GM12873 (cell line): ENCODE results near the gene GRIK3.

Experiments
- TF ChIP-seq, protein P1 (sequence below): IDR thresholded peaks from 2 replicates; pipeline ENCODE4 v1.5.1; 2012; ENCODE audit warnings: low read depth, mild to moderate bottlenecking, moderate library complexity, low read length, control low read depth; ENCODE audit not compliant: insufficient read depth; ENCODE audit errors: missing control alignments

The GRIK3 gene

DNA sequence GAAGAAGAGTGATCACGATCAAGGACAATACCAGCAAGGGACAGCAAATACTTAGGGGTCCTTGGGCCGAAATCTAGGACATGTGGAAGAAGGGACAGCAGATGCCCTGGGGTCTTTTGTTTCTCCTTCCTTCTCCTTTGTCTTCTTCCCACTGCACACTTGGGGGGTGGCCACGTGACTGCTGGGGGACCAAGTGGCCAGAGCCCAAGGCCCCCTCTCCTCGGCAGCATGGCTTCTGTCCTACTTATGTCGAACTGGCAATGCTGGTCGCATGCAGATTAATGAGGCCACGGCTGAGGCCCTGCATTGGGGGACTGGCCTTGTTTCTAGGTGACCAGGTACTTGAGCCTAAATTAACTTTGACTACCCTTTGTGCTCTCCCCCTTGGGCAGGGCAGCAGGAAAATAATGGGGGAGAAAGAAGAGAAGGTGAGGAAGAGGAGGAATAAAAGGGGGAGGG, 83.0 kb downstream of the GRIK3 start:
- TF ChIP-seq, protein P1, sequence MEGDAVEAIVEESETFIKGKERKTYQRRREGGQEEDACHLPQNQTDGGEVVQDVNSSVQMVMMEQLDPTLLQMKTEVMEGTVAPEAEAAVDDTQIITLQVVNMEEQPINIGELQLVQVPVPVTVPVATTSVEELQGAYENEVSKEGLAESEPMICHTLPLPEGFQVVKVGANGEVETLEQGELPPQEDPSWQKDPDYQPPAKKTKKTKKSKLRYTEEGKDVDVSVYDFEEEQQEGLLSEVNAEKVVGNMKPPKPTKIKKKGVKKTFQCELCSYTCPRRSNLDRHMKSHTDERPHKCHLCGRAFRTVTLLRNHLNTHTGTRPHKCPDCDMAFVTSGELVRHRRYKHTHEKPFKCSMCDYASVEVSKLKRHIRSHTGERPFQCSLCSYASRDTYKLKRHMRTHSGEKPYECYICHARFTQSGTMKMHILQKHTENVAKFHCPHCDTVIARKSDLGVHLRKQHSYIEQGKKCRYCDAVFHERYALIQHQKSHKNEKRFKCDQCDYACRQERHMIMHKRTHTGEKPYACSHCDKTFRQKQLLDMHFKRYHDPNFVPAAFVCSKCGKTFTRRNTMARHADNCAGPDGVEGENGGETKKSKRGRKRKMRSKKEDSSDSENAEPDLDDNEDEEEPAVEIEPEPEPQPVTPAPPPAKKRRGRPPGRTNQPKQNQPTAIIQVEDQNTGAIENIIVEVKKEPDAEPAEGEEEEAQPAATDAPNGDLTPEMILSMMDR, result no peak

DNA sequence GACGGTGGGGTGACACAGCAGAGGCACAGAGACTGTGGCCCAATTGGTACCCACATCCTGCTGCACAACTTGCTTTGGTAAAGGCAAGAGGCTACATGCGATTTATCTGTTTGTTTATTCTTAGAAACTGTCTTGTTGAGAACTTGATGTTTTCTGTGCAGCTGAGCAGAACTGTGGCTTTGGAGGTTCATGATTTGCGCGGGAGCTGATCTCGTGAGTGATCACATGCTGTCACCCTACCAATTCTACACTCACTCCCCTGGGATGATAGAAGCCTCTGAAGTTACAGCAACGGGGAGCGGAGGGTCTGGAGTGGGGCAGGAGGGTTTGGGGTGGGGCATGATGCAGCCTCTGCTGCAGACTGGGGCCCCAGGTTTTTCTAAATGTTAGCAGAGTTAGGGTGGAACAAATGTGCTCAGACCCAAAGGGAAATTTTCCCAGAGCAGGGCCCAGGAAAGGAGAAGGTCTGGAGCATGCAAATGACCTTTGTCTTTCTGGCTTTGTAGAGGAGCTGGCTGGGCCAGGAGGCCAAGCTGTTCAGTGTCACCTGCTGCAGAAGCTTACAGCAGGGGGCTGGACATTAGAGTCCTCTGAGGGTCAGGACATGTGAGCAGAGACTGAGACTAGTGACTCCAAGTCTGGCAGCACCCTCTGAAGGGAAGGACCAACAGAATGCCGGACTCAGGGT, 83.6 kb downstream of the GRIK3 start:
- TF ChIP-seq, protein P1, result no peak

DNA sequence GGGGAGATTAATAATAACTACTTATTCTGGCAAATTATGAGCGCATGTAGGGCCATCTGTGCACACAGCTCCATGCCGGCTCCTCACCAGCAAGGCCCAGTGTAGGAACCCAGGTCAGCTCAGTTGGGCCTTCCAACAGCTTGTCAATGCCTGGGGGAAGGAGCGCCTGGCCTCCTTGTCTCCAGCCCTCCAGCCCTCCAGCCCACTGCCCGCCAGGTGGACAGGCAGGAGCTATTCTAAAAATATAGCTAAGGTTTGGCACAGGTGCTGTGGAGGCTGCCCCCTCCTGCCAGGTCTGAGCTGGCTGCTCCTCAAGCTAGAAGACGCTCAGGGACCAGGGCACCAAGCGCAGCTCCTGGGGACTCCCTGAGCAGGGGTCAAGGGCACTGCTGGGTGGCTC, 85.7 kb downstream of the GRIK3 start:
- TF ChIP-seq, protein P1, result no peak

DNA sequence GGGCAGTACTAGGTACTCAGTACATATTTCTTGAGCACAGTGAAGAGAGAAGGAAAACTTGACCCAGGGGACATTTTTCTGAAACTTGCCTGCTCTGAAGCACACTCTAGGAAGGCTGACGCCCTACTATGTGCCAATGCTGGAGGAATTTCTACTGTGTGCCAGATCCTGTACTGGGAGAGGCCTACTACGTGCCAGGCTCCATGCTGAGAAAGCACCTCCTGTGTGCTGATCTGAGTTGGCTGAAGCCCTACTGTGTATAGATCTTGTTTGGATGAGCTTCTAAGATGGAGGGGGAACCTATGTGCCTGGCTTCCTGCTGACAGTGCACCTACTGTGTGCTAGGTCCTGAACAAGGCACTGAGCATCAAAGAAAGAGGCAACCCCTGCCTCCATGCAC, 86.2 kb downstream of the GRIK3 start:
- TF ChIP-seq, protein P1, result no peak

DNA sequence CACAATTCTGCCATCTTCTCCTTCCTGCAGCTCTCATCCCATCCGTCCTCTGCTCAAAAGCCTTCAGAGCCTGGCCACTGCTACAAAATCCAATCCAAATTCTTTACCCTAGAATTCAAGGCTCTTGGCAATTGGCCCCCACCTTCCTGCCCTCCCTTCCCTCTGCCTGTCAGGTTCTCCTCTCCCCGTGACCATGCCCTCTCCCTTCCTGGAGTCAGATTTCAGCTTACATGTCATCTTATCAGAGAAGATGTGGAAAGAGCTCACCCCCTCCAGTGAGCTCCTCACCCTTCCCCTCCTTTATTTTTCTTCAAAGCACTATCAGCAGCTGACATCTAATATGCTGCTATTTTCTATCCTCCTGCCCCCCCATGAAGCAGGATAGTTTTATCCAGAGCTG, 86.9 kb downstream of the GRIK3 start:
- TF ChIP-seq, protein P1, result no peak

DNA sequence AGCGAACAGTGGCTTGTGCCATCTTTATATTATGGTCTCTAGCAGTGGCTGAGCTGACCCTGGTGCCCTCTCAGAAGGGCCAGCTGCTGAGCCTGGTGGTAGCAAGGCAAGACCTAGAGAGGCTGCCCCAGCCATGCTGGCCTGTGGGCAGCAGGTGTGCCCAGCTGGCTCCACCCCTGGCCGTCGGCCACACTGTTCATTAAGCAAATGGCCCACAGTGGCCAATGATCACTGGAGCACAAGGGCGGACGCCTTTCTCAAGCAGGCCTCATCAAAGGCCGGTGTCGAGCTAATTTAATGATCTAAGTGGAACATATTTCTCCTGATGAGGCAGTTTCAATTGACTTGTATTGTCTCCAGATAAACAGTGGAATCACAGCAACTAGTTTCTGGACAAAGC, 89.4 kb downstream of the GRIK3 start:
- TF ChIP-seq, protein P1, result no peak

DNA sequence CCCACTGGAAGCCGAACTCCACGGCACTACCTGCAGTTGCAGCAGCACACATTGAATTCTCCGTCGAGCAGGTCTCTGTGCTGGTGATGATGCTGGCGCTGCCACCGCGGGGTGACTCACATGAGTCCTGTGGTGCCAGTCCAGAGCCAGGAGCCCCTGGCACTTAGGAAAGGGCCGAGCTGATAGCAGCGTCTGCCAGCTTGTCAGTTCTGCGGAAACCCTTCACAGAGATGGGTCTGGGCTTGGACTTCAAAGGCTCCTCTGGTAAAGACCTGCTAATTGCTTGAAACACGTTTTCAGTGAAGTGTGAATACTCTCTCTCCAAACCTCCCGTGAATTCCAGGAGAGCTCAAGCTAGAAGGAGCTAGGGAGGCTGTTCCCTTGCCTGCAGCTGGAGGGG, 92.2 kb downstream of the GRIK3 start:
- TF ChIP-seq, protein P1, result no peak
